HepG2 (cell line): Measurements from ENCODE around the gene CLCN1. TPM values are rescaled to one million over a fixed set of nuclear protein-coding genes. Genes with fewer than 3 reads are reported as not detected.

Experiments
- ATAC-seq: fragments of 200-7000 bp; cut with Tn5 transposase; 3 replicates; pipeline ENCODE4 v1.9.1; 2020; ENCODE audit warnings: mild to moderate bottlenecking, moderate library complexity
- BruUV-seq: library from RNA; stranded (reverse); fragments of 400-500 nt; replicated peaks from 2 replicates; lab custom pipeline; 2021; lab: Mats Ljungman, UMichigan
- CTCF ChIA-PET: fragments of 300-600 bp; formaldehyde crosslinking; extraction: SDS; loops from one replicate; lab custom pipeline; 2021; ENCODE audit warnings: low total read pairs, inconsistent platforms, low intra/inter-chr PET ratio; lab: Yijun Ruan, JAX
- POLR2A ChIA-PET: fragments of 350-600 bp; sonication (Branson Sonifier 250); formaldehyde crosslinking; loops from one replicate; lab custom pipeline; 2020; ENCODE audit warnings: antibody characterized with exemption, inconsistent platforms; lab: Yijun Ruan, JAX
- DNase-seq: peaks from one replicate; pipeline ENCODE4 v3.0.0-alpha.2; 2015; ENCODE audit warnings: low spot score
- FAIRE-seq: peaks from 3 replicates; lab custom pipeline; 2011; peaks lifted over from hg19 to GRCh38; lab: Jason Lieb, UNC
- H2AFZ ChIP-seq: one replicate; pipeline ENCODE4 v1.6.1; 2011; ENCODE audit warnings: low read length, inconsistent platforms
- H3K27ac ChIP-seq: fragments of 300-600 bp; 3 replicates; pipeline ENCODE4 v1.8.0; 2011; ENCODE audit warnings: mixed run types, mild to moderate bottlenecking, mixed read lengths, low read length, inconsistent platforms; ENCODE audit not compliant: insufficient read depth; ENCODE audit errors: extremely low read length
- H3K27me3 ChIP-seq, 2 experiments: fragments of 200-600 bp in 1 of 2; 2 replicates in 1 of 2; 3 replicates in 1 of 2; pipeline versions ENCODE4 v1.6.0 to v1.8.0; 2011; ENCODE audit warnings: low read length in 2 of 2, mild to moderate bottlenecking in 2 of 2, moderate library complexity in 2 of 2, inconsistent platforms in 1 of 2; ENCODE audit not compliant: insufficient read depth in 2 of 2, control insufficient read depth in 1 of 2
- H3K36me3 ChIP-seq, 2 experiments: fragments of 200-600 bp in 1 of 2; replicated peaks in 1 of 2; 2 replicates in 1 of 2; 3 replicates in 1 of 2; pipeline versions ENCODE4 v1.5.1 to v1.8.0; 2011; ENCODE audit warnings: low read length in 2 of 2, inconsistent platforms in 1 of 2; ENCODE audit not compliant: insufficient read depth in 2 of 2, control insufficient read depth in 1 of 2
- H3K4me1 ChIP-seq: 2 replicates; pipeline ENCODE4 v1.5.1; 2012; ENCODE audit warnings: low read length, inconsistent platforms; ENCODE audit not compliant: insufficient read depth
- H3K4me2 ChIP-seq: 2 replicates; pipeline ENCODE4 v1.6.0; 2011; ENCODE audit warnings: low read depth, low read length, inconsistent platforms
- H3K4me3 ChIP-seq, 3 experiments: fragments of 200-600 bp in 1 of 3; sonication (generic), shearing (Covaris generic) in 1 of 3; replicated peaks in 1 of 3; 2 replicates each; pipeline ENCODE4 v1.5.1; 2011 to 2016; ENCODE audit warnings: low read length in 3 of 3, inconsistent platforms in 2 of 3, low read depth in 2 of 3, mild to moderate bottlenecking in 2 of 3, control low read depth in 1 of 3, mixed read lengths in 1 of 3; ENCODE audit not compliant: insufficient read depth in 1 of 3
- H3K79me2 ChIP-seq: one replicate; pipeline ENCODE4 v1.6.1; 2011; ENCODE audit warnings: low read length, inconsistent platforms; ENCODE audit not compliant: insufficient read depth
- H3K9ac ChIP-seq: 2 replicates; pipeline ENCODE4 v1.6.0; 2011; ENCODE audit warnings: mild to moderate bottlenecking, low read depth, low read length, inconsistent platforms; ENCODE audit not compliant: insufficient read depth
- H3K9me3 ChIP-seq: 2 replicates; pipeline ENCODE4 v1.5.1; 2012; ENCODE audit warnings: mild to moderate bottlenecking, low read length
- H4K20me1 ChIP-seq: 2 replicates; pipeline ENCODE4 v1.6.0; 2011; ENCODE audit warnings: inconsistent platforms, mild to moderate bottlenecking, low read length, moderate library complexity; ENCODE audit not compliant: insufficient read depth
- ARID5B ChIP-seq: IDR thresholded peaks from 2 replicates; pipeline ENCODE4 v1.4.0; 2020; ENCODE audit warnings: mild to moderate bottlenecking, missing genetic modification reagents
- ATAD3A ChIP-seq: sonication (generic); formaldehyde crosslinking; IDR thresholded peaks from 2 replicates; pipeline ENCODE4 v1.4.0; 2020; ENCODE audit warnings: missing genetic modification reagents
- ATF5 ChIP-seq: sonication (generic); formaldehyde crosslinking; IDR thresholded peaks from 2 replicates; pipeline ENCODE4 v1.4.0; 2020; ENCODE audit warnings: mild to moderate bottlenecking, low read depth, missing genetic modification reagents
- ATF7 ChIP-seq, 2 experiments: fragments of 450-650 bp in 1 of 2; sonication (generic) in 1 of 2; formaldehyde crosslinking in 1 of 2; IDR thresholded peaks; 2 replicates each; pipeline versions ENCODE4 v1.4.0 to v1.6.1; 2016 to 2020; ENCODE audit warnings: antibody characterized with exemption in 1 of 2, mild to moderate bottlenecking in 1 of 2, missing genetic modification reagents in 1 of 2
- CBFB ChIP-seq: sonication (generic); formaldehyde crosslinking; IDR thresholded peaks from 2 replicates; pipeline ENCODE4 v1.4.0; 2020; ENCODE audit warnings: missing genetic modification reagents
- CC2D1A ChIP-seq: sonication (generic); formaldehyde crosslinking; IDR thresholded peaks from 2 replicates; pipeline ENCODE4 v1.8.1; 2023; ENCODE audit warnings: mild to moderate bottlenecking, missing genetic modification reagents
- FOXK2 ChIP-seq: fragments of 450-650 bp; IDR thresholded peaks from 2 replicates; pipeline ENCODE4 v1.6.1; 2016
- MEF2D ChIP-seq: sonication (generic); formaldehyde crosslinking; IDR thresholded peaks from 2 replicates; pipeline ENCODE4 v1.5.1; 2020; ENCODE audit warnings: mild to moderate bottlenecking, missing genetic modification reagents
- PHF5A ChIP-seq: IDR thresholded peaks from one replicate; pipeline ENCODE4 v1.6.1; 2018; ENCODE audit warnings: low read depth, missing genetic modification reagents; ENCODE audit not compliant: unreplicated experiment
- U2AF2 ChIP-seq: fragments of 200-400 bp; formaldehyde crosslinking; IDR thresholded peaks from 2 replicates; pipeline ENCODE4 v1.6.1; 2017; ENCODE audit warnings: low read depth, mild to moderate bottlenecking, low read length
- ZNF263 ChIP-seq: sonication (generic); formaldehyde crosslinking; IDR thresholded peaks from 2 replicates; pipeline ENCODE4 v1.4.0; 2020; ENCODE audit warnings: missing genetic modification reagents
- ZNF460 ChIP-seq: sonication (generic); formaldehyde crosslinking; IDR thresholded peaks from 2 replicates; pipeline ENCODE4 v1.5.1; 2020; ENCODE audit warnings: missing genetic modification reagents, mild to moderate bottlenecking, borderline replicate concordance
- ZNF484 ChIP-seq: sonication (generic); formaldehyde crosslinking; IDR thresholded peaks from 2 replicates; pipeline ENCODE4 v1.5.1; 2020; ENCODE audit warnings: mild to moderate bottlenecking, low read depth, missing genetic modification reagents, borderline replicate concordance
- WGBS: methylation state at CpG from one replicate; pipeline ENCODE4 v1.1.6; 2017; ENCODE audit warnings: low lambda C conversion rate; 5-methylcytosine and 5-hydroxymethylcytosine counted together
- in situ Hi-C: cut with HindIII; loops from 2 replicates; pipeline ENCODE4 v1.10.0; 2017; ENCODE audit warnings: low pct_unique_long_range_greater_than_20kb; ENCODE audit not compliant: extremely low pct_ligation_motif_present
- intact Hi-C: fragments of 100-400 bp; cut with micrococcal nuclease; formaldehyde crosslinking; loops from one replicate; pipeline ENCODE4 v1.10.0; 2022; ENCODE audit not compliant: unreplicated experiment
- polyA plus RNA-seq, 8 experiments: library from polyadenylated mRNA; depleted of rRNA in 3 of 8; stranded (reverse) in 7 of 8; unstranded in 1 of 8; fragments of >200 nt; fragmentation: Illumina TruSeq in 4 of 8; extraction: Trizol in 4 of 8; gene quantifications; 2 replicates each; pipeline versions ENCODE4 v1.2.1 to v1.2.3, GENCODE V29; 2011 to 2016; ENCODE audit warnings: low read depth in 4 of 8, missing spikeins in 1 of 8, mixed read lengths in 1 of 8; ENCODE audit not compliant: insufficient read depth in 1 of 8
- total RNA-seq, 5 experiments: library from RNA; depleted of rRNA; stranded (reverse); fragments of >200 nt; fragmentation: Illumina TruSeq; extraction: Trizol; gene quantifications; 2 replicates each; pipeline ENCODE4 v1.2.3, GENCODE V29; 2016; ENCODE audit warnings: low read depth in 1 of 5
- TF ChIP-seq, protein P1 (sequence below), 2 experiments: fragments of 450-650 bp in 1 of 2; sonication (generic) in 1 of 2; formaldehyde crosslinking; IDR thresholded peaks; 2 replicates each; pipeline versions ENCODE4 v1.5.0 to v1.8.0; 2020 to 2022; ENCODE audit warnings: mild to moderate bottlenecking in 1 of 2, missing genetic modification reagents in 1 of 2
- TF ChIP-seq, protein P2 (sequence below): sonication (generic); formaldehyde crosslinking; IDR thresholded peaks from 2 replicates; pipeline ENCODE4 v1.8.0; 2023; ENCODE audit warnings: mild to moderate bottlenecking, missing genetic modification reagents

CLCN1 gene
- total and polyA plus RNA-seq, 2 of the 13 experiments (the other 11 are each of a cell fraction or from before 2014, with no cell fraction given): 0.01 TPM; not detected in 1

DNA sequence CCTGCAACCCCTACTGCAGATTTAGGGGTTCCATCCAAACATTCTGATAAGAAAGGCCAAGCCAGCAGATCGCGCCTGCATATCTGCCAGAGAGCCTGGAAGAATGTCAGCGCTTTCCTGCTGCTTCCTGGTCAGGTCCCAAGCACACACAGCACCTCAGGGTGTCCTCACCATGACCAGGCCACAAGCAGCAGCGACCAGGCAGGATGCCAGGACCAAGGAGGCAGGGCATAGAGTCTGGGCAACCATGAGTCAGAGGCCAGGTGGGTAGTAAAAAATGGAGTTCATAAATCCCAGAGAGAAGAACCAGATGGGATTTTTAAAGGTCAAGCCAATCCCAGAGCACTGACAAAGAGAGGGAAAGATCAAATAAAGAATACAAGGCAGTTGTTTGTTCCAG, 52.1 kb downstream of the CLCN1 start (continued):
- TF ChIP-seq, protein P1, sequence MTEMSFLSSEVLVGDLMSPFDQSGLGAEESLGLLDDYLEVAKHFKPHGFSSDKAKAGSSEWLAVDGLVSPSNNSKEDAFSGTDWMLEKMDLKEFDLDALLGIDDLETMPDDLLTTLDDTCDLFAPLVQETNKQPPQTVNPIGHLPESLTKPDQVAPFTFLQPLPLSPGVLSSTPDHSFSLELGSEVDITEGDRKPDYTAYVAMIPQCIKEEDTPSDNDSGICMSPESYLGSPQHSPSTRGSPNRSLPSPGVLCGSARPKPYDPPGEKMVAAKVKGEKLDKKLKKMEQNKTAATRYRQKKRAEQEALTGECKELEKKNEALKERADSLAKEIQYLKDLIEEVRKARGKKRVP (CRISPR knock-in tag; IDR thresholded peaks at IDR 0.05): no peak
- TF ChIP-seq ATAD3A (CRISPR knock-in tag) (no peak), ZNF484 (CRISPR knock-in tag) (no peak), CC2D1A (no peak), ZNF460 (CRISPR knock-in tag) (no peak), MEF2D (CRISPR knock-in tag) (no peak), FOXK2 (no peak), ZNF263 (CRISPR knock-in tag) (no peak)

- Histone ChIP-seq H3K4me3 (no peak overlapping the region), H4K20me1 (no peaks in the 10 kb centered on the region), H3K79me2 (no peaks in the 10 kb centered on the region), H3K4me1 (peaks cover 8% of the 10 kb centered on the region; the same call in 1 of the 2 replicates), H3K9me3 (no peaks in the 10 kb centered on the region), H3K27ac (no peak overlapping the region), H3K36me3 (no peaks in the 10 kb centered on the region), H2AFZ (no peak overlapping the region), H3K27me3 (peaks cover 5 to 40% of the 10 kb centered on the region in 2 experiments; a peak in 4 of 5 replicates), H3K9ac (no peak overlapping the region), H3K4me2 (no peak overlapping the region)
- DNase-seq (no peak), FAIRE-seq (no peak), ATAC-seq (no peak)
- BruUV-seq: no TSS peak
- POLR2A ChIA-PET: no interaction called here
- WGBS: 43% methylated on average over 1 of the region's 1 CpG
- CTCF ChIA-PET: no interaction called here
- in situ Hi-C loops (no loop called here), intact Hi-C loops (no loop called here)
- TF ChIP-seq ATF5 (CRISPR knock-in tag) (no peak), PHF5A (no peak), U2AF2 (no peak), ARID5B (CRISPR knock-in tag) (no peak), CBFB (CRISPR knock-in tag) (no peak), ATF7 (IDR thresholded peaks at IDR 0.05) (no peak), ATF7 (CRISPR knock-in tag; IDR thresholded peaks at IDR 0.05) (no peak)
- TF ChIP-seq, protein P2, sequence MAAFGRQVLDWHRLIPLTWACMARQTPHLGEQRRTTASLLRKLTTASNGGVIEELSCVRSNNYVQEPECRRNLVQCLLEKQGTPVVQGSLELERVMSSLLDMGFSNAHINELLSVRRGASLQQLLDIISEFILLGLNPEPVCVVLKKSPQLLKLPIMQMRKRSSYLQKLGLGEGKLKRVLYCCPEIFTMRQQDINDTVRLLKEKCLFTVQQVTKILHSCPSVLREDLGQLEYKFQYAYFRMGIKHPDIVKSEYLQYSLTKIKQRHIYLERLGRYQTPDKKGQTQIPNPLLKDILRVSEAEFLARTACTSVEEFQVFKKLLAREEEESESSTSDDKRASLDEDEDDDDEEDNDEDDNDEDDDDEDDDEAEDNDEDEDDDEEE (CRISPR knock-in tag): no peak
Measured at GRCh38 chr7:143368387-143368786, 52.5 kb downstream of the CLCN1 start.
